Stimulated activated CD4-positive, alpha-beta T cell treated with anti-CD3 and anti-CD28 coated beads, TNF-alpha, amount 100 ng/mL, for 1 hour (primary cell): Measurements from ENCODE around the gene IGLL5.
"Not testable (repeated sequence)": the region's sequence is repeated elsewhere in the genome, so short reads cannot be mapped to it uniquely, and the experiment has no call there.

Experiments used
- DNase-seq, 3 donors: peaks; one replicate each; pipeline ENCODE4 v3.0.0-alpha.2; 2020; ENCODE audit warnings: low read depth in 3 of 3, low spot score in 1 of 3

The IGLL5 gene

DNA sequence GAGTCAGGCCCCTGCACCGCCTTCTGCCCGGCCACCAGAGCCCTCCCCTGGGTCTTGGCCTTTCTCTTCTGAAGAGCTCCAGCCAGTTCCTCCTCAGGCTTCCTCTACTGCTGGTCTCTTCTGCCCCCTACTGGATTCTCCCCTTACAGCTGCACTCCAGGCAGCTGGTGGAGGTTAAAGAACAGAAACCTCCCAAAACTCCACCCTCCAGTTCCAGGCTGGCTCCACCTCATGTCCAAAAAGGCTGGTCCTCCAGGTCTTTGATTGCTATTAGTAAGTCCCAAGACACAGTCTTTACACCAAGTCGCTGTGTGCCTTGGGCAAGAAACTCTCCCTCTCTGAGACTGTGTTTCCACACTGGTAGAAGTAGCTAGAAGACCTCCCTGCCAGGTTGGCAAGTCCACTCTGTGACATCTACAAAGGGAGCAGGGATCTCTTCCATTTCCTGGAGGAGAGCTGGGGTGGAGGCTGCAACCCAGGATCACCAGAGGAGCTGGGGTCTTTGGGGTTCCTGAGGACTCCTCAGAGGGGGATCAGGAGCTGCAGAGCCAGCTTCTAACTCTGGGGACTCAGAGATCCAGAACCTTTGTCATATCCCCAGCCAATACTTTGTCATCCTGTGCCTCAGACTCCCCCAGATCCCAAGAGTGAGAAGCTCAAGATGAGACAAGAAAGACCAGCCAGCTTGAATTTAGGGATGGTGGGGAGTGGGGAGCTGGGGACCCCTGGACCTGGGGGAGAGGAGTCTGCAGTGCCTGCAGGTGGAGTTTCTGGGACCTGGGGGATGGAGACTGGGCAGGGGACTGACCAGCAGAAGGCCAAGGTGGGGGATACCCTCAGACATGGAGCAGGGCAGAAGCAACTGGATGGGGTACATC is 3.4 kb upstream of the IGLL5 start:
- peak; percentile 24 to 42 (median 25) for DNase-seq

DNA sequence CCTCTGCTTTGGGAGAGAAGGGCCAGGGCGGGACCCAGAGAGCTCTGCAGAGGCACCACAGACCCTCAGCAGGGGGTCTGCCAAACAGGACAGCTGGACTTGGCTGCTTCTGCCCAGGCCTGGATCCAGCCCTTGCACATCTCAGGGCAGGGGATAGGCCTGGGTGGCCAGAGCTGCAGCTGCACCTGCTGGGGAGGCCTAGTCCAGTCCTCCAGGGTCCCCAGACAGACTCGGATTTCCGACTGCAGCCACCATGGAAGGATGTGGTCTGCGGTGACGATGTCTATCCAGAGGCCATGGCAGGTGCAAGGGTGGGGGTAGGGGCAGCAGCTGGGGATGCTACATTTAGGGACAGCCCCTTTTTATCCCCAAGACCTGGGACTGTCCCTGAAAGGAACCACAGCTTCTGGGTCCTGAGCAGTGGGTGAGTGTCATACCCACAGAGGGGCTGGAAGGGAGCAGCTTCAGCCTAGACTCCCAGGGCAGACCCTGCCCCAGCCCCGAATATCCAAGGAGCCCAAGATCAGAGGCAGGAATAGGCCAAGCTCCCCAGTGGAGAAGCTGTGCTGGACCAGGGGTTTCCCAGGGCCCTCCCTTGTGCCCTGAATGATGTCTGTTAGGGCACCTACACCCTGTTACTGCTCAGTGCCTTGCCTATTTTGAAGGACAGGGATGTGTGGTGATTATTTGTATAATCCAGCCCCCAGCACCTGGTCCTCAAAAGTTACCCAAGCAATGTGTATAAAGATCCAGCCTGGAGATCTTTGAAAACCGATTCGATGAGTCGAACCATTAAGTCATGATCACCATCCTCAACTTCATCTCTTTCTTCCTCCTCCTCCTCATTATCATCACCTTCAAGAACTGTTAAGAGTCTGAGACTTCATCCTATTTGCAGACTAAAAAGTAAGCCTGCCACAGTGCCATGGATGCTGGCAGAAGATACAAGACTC is 2.5 kb upstream of the IGLL5 start:
- no peak for DNase-seq

DNA sequence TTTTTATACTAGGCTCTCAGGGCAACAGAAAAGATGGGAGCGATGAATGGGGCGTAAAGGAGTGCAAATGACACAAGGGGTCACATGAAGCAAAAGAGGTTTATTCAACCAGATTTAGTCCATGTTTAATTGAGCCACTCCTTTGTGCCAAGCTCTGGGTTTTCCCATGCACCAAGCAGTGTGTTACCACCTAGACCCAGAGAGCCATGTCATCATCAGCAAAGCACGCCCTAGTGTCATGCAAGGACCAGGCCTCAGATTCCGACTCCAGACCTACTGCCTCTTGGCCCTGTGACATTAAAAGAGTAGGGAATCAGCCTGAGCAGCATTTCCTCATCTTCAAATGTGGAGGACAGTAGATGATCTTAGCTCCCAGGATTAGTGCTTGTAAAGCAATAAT is 1.1 kb upstream of the IGLL5 start:
- DNase-seq, result no peak

DNA sequence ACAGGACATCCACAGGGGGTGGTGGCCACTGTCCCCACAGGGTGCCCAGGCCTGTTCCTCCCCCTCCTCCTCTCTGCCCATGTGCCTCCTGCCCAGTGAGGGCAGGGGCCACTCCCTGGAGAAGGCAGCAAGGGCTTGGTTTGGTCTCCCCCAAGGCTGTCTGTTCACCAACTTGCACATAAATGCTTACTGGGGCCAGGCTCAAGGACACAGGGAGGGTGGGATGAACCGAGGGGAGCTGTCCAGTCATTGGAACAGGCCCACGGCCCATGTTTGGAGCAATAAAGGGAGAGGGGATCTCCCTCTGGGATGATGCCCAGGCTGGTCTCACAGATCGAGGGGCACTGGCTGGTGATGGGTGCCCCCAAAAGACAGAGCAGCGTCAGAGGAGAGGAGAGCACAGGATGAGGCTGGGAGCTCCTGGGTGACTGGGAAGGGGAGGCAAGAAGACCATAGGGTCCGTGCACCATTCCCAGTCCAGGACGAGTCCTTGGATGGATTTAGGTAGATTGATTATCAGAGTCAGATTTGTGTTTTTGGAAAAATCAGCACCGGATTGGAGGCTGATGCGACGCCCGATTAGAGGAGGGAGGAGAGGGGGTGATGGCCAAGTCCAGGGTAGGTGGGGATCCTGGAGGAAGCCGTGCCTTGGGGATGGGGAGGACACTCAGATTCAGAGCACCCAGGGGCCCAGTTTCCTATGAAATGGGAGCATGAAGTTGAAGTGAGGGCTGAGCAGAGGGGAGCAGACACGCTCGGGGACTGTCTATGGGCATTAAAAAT is 1.1 kb downstream of the IGLL5 start:
- DNase-seq, result no peak

DNA sequence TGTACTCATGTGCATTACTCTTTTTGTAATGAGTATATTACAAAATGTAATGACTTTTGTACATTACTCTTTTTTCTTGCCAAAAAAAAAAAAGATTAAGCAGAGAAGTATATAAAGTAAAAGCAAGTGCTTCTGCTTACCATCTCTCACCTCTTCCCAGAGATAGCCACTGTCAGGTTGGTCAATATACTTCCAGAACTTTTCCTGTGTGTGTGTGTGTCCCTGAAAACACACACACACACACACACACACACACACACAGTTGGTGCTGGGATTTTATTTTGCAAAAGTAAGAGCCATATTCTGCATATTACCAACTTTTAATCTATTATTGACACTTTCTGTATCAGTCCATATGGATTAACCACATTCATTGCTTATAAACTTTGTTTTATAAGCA is 2.5 kb downstream of the IGLL5 start:
- DNase-seq, result no peak

DNA sequence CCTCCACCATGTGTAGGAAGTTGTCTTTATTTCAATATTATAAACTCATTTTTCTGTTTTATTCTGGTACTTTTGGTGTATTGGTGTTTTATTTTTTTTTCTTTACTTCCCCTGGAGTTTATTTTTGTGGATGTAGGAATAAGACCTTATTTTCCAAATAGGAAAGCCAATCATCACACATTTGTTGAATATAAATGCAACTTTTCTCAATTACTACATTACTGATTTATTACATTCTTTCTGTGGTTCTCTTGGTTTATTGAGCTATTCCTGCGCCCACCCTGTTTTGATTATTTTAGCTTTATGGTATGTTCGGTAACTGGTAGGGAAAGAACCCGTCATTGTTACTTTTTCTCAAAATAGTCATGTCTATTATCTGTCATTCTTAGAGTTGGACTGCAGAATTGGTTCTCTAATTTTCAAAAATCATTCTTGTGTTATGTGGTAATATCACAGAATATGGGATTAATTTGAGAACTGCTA is 3.6 kb downstream of the IGLL5 start:
- no peak for DNase-seq

DNA sequence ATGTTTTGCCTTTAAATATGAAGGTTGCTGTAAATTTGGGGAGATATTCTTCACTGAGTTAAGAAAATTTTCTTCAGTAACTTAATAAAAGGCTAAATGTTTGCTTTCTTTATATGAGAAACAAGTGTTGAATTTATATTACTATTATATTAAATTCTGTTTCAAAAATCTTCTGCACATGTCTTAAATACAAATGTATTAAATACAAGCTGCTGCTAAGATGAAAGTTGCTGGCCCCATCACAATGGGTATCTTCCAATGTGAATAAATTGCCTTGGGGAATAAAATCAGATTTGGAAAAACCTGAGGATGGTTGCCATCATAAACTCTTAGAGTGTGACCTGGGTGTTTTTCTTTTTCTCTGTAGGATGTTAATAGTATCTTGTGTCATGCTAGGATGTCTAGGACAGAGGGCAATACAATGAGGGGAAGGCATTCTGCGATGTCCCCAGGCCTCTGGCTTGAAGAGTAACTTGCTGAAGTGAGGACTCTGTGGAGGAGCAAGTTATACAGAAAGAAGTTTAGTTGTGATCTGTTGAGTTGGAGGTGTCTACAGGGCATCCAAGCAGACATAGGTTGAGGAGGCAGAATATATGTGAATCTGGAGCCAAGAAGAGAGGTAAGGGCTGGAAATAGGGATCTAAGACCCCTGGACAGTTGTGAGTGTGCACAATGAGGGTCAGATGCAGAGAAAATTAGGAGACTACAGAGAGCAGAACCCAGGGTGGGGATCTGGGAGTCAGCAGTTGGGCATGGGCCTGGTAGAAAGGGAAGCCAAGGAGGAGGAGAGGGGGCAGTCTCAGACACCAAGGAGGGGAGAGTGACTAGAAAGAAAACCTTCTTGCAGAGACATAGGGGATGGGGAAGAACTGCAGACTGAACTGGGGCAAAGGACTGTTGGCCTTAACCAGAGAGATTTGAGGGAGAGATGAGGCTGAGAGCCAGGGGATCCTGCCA is 4.8 kb downstream of the IGLL5 start:
- no peak for DNase-seq

DNA sequence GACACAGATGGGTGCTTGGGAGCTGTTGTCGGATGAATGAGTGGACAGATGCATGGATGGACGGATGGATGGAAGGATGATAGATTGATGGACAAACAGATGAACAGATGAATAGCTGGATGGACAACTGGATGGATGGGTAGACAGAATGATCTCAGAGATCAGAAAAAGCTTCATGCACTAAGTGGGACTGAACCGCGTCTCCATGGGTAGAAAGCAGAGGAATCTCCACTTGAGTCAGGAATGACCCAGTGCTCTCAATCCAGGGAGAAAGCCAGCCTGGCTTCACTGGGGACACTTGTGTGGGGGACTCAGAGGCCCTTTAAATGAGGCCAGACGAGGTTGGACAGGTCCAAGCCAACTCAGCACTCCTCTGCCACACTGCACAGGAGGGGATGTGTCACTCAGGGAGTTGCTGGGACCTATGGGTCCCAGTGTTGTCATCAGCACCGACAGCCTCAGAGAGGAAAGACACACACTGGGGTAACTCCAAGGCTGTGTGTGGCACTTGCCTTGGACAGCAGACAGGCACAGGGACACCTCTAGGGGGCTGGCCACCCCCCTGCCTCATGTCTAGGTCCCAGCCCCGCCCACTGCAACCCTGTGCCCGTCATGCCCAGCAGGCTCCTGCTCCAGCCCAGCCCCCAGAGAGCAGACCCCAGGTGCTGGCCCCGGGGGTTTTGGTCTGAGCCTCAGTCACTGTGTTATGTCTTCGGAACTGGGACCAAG is 5.6 kb downstream of the IGLL5 start:
- DNase-seq, result no peak

DNA sequence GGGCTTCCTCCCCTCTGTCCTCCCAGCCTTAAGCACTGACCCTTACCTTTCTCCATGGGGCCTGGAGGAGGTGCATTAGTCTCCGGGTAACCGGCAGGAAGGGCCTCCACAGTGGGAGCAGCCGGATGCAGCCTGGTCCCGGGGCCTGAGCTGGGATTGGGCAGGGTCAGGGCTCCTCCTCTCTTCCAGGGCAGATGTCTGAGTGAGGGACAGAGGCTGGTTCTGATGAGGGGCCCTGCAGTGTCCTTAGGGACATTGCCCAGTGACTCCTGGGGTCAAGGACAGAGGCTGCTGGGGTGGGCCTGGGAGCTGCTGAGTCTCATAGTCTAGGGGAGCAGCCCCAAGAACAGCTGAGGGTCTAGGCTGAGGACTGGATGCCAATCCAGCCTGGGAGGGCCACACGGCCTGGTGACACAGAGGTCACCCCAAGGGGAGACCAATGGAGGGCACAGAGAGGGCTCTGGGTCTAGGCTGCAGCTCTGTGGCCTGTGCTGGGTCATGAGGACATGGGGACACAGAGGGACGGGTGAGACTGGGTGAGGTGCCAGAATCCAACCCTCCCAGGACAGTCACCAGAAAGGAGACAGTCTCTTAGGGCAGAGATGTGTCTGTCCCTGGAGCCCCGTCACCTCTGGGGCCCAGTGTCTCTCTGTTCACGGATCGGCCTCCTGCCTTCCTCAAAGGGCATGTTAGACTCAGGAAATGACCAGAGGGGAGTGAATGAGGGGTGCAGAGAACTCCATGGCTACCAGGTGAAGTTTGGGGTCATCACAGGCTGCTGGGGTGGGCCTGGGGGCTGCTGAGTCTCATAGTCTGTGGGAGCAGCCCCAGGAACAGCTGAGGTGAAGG is 6.5 kb downstream of the IGLL5 start:
- DNase-seq, result no peak

DNA sequence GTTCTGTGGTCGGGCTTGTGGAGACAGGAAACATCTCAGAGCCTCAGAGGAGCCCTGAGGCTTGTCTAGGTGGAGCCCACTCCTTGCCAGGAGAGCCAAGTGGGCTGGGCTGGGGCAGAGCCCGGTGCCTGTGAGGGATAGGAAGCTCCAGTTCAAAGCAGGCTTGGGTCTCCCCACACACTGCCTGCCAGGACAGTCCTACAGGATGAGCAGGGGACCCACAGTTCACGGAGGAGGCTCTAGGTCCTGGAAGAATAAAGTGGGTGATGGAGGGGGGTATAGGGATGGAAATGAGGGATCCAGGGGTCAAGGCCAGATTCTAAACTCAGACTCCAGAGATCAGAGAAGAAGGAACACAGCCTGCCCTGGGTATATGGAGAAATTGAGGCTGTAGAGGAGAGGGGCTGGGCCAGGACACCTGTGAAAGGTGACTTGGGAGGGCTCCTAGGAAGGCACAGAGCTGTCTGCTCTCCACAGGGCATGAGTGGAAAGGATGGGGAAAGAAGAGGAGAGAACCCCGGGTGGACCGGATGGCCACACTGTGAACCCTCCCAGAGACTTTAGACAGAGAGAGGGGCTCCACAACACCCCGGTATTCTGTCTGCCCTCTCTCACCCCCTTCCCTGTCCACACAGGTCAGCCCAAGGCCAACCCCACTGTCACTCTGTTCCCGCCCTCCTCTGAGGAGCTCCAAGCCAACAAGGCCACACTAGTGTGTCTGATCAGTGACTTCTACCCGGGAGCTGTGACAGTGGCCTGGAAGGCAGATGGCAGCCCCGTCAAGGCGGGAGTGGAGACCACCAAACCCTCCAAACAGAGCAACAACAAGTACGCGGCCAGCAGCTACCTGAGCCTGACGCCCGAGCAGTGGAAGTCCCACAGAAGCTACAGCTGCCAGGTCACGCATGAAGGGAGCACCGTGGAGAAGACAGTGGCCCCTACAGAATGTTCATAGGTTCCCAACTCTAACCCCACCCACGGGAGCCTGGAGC is 7.4 kb downstream of the IGLL5 start:
- no peak for DNase-seq

DNA sequence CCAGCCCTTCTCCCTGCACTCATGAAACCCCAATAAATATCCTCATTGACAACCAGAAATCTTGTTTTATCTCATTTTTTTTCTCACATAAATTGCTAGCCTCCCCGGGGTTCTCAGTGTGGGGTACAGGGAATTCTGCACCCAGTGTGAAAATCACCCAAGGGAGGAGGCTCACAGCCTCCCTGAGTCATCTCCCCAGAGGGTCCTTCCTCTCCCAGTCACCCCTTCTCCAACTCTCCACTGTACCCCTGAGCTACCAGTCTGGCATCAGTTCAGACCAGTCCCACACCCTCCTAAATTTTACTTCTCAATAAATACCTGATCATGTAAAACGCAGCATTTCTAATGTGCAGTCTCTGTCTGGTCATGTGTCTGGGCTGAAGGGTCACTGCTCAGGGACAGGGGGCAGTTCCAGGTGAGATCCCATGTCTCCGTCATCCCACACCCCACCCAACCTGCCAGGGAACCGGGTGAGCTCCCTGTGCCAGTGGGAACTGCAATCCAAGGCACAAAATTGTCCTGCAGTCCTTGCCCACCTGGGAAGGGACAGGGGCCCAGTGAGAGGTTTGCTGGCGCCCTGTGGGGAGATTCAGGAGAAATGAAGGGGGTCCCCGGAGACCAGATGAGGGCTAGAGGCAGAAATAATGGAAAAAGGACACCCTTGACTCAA is 8.3 kb downstream of the IGLL5 start:
- DNase-seq, result no peak

DNA sequence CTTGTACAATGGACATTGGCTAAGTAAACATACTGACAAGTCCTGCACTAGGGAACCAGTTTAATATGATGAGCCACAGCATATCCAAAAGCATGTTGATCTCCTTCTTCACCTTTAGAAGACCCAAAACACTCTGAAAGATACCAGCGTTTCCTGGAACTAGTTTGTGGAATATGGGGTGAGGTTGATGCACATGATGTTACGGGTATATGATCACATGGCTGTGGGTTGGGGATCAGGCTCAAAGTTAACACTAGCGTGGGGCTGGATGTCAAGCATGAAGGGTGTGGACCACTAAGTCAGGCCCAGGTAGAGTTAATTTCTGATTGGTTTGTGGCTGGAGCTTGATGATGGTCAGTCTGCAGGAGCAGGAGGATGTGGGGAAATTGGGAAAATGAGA is 9.0 kb downstream of the IGLL5 start:
- DNase-seq, result no peak

DNA sequence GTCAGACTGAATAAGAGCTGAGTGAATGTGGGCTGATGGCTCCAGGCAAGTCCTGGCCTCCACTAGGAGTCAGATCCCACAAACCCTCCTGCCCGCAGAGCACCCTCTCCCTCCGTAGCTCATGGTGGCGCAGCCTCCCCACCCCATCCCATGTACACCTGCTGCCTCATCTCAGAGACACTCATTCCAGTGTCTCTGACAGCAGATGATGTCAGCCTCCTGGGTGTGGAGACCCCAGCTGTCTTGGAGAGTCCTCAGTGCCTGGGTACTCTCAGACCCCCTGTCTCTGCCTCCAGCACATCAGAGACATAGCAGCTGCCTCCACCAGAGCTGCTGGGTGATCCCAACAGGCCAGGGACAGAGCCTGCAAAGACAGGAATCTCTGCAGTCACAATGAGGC is 9.5 kb downstream of the IGLL5 start:
- no peak for DNase-seq

DNA sequence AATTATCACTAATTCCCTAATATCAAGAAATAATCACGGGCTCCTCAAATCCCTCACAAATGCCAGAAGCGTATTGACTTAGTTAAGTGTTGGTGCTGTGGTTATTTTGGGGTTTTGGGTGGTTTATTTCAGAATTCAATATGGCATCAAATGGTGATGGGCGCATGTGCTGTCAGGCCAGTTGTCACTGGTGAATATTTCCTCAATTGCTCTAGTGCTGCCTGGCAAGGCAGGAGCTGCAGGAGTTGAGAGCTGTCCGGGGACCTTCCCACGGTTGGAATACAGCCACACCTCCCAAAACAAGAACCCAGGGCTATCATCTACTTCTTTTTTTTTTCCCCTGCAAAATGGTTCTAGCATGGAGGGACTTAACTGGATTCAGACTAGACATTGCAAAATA is 10.3 kb downstream of the IGLL5 start:
- no peak for DNase-seq

DNA sequence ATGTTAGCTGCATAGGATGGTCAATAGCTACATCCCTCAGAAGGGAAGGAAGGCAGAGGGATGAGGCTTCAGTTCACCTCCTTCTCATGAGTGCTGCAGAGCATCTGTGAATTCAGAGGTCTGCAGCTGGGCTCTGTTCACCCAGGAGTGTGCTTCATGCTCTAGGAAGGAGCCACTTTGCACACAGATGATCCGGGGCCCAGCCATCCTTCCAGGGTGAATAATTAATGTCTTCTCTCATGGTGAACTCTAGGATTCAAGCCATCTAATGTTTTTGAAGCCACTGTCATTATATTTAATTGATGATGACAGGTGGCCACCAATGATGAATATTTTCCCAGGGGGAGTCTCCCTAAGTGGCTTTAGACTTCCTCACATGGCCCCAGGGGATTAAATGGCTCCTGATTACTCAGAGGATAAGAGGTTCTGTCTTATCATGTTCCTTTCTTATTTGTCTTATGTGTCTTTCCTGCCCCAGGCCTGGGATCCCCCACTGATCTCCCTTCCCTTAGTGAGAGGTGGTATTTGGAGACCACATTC is 10.9 kb downstream of the IGLL5 start:
- not testable (repeated sequence) for DNase-seq

DNA sequence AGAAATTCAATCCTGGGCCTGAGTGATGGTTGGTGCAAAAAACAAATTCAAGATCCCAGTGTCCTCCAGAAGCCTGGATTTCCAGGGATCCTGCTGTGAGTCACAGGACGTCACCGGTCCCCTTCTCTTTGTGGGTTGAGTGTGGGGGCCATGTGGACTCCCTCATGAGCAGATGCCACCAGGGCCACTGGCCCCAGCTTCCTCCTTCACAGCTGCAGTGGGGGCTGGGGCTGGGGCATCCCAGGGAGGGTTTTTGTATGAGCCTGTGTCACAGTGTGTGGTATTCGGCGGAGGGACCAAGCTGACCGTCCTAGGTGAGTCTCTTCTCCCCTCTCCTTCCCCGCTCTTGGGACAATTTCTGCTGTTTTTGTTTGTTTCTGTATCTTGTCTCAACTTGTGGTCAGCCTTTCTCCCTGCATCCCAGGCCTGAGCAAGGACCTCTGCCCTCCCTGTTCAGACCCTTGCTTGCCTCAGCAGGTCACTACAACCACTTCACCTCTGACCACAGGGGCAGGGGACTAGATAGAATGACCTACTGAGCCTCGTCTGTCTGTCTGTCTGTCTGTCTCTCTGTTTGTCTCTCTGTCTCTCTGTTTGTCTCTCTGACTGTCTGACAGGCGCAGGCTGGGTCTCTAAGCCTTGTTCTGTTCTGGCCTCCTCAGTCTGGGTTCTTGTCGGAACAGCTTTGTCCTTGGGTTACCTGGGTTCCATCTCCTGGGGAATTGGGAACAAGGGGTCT is 11.9 kb downstream of the IGLL5 start:
- DNase-seq, result not testable (repeated sequence)
